Measurements from ENCODE around the gene KRTAP4-2. TPM values are rescaled to one million over a fixed set of nuclear protein-coding genes. Genes with fewer than 3 reads are reported as not detected.
"Not testable (repeated sequence)": the region's sequence is repeated elsewhere in the genome, so short reads cannot be mapped to it uniquely, and the experiment has no call there.

Gene KRTAP4-2
- total and polyA plus RNA-seq, 5 donors from 2014 or later = not detected

DNA sequence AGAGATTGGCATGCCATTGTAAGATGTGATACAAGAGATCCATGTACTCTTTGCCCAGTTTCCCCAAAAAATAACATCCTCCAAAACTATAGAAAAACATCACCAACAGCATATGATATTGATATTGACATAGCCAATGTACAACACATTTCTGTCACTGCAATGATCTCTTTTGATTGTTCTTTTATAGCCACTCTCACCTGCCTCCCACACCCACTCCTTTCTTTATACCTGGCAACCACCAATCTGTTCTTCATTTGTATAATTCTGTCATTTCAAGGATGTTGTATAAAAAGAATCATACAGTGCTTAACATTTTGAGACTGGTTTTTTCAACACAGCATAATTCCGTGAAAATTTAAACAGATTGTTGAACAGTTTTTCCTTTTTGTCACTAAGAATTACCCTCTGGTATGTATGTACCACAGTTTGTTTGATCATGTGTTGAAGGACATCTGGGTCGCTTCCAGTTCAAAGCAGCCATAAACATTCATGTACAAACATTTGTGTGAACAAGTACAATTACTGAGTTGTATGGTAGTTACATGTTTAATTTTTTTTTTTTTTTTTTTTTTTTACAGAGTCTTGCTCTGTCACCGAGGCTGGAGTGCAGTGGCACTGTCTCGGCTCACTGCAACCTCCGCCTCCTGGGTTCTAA is 21.5 kb upstream of the KRTAP4-2 start:
- Mint-ChIP-seq H3K4me1 (no peaks in the 10 kb centered on the region), H3K36me3 (no peaks in the 10 kb centered on the region), H3K27ac (no peak overlapping the region), H3K4me3 (no peak overlapping the region), H3K27me3 (no peaks in the 10 kb centered on the region), H3K9me3 (peaks cover 0 to 4% (median 0%) of the 10 kb centered on the region in 7 donors)
- no peak for ATAC-seq (ENCODE audit: low read depth in 2 of 2)
- Histone ChIP-seq H3K27me3 (ENCODE audit: control insufficient read depth, insufficient read depth, low read length) (no peaks in the 10 kb centered on the region), H3K9me3 (ENCODE audit: control insufficient read depth in 2 of 2, low read length in 2 of 2) (no peaks in the 10 kb centered on the region), H3K4me1 (ENCODE audit: control insufficient read depth, insufficient read depth, low read length, poor library complexity, severe bottlenecking) (no peaks in the 10 kb centered on the region), H3K36me3 (ENCODE audit: control insufficient read depth, insufficient read depth, low read length) (no peaks in the 10 kb centered on the region), H3K27ac (ENCODE audit: insufficient read depth, low read length, poor library complexity, severe bottlenecking) (no peak overlapping the region), H3K4me3 (ENCODE audit: low read depth, low read length) (no peak overlapping the region)
- no peak for DNase-seq

GRCh38 chr17:41196068-41196467 is 18.0 kb upstream of the KRTAP4-2 start:
- ATAC-seq (ENCODE audit: low read depth in 2 of 2) (no peak), DNase-seq (no peak)
- H3K9me3 Mint-ChIP-seq = peaks cover 0 to 8% (median 0%) of the 10 kb centered on the region in 7 donors
- no peaks in the 10 kb centered on the region for H3K4me1 Mint-ChIP-seq
- H3K27ac Mint-ChIP-seq = no peak overlapping the region
- Histone ChIP-seq H3K27me3 (ENCODE audit: control insufficient read depth, insufficient read depth, low read length) (peaks cover 5% of the 10 kb centered on the region), H3K4me1 (ENCODE audit: control insufficient read depth, insufficient read depth, low read length, poor library complexity, severe bottlenecking) (no peaks in the 10 kb centered on the region), H3K9me3 (ENCODE audit: control insufficient read depth in 2 of 2, low read length in 2 of 2) (no peaks in the 10 kb centered on the region), H3K4me3 (ENCODE audit: low read depth, low read length) (no peak overlapping the region), H3K27ac (ENCODE audit: insufficient read depth, low read length, poor library complexity, severe bottlenecking) (no peak overlapping the region), H3K36me3 (ENCODE audit: control insufficient read depth, insufficient read depth, low read length) (no peaks in the 10 kb centered on the region)
- no peaks in the 10 kb centered on the region for H3K36me3 Mint-ChIP-seq
- H3K4me3 Mint-ChIP-seq = no peak overlapping the region
- H3K27me3 Mint-ChIP-seq = peaks cover 11% of the 10 kb centered on the region

GRCh38 chr17:41190328-41190727 is 12.3 kb upstream of the KRTAP4-2 start:
- H3K4me3 Mint-ChIP-seq = no peak overlapping the region
- ATAC-seq (ENCODE audit: low read depth in 2 of 2) = no peak

GRCh38 chr17:41189837-41190318 is 11.9 kb upstream of the KRTAP4-2 start, which contains the start of gene KRTAP9-1:
KRTAP9-1 (plus strand) TSS chr17:41189887; CDS start chr17:41189887, 0 bp downstream.
- H3K4me3 Mint-ChIP-seq; H3K4me3 ChIP-seq (ENCODE audit: low read depth, low read length); H3K27ac ChIP-seq (ENCODE audit: insufficient read depth, low read length, poor library complexity, severe bottlenecking); H3K36me3 Mint-ChIP-seq; ATAC-seq (ENCODE audit: low read depth in 2 of 2); H3K4me1 ChIP-seq (ENCODE audit: control insufficient read depth, insufficient read depth, low read length, poor library complexity, severe bottlenecking); H3K36me3 ChIP-seq (ENCODE audit: control insufficient read depth, insufficient read depth, low read length); H3K4me1 Mint-ChIP-seq; H3K9me3 ChIP-seq (ENCODE audit: control insufficient read depth in 2 of 2, low read length in 2 of 2); DNase-seq; H3K9me3 Mint-ChIP-seq: not testable (repeated sequence)
- peak within 1 kb of the TSS in 1 of 3 donors; percentile 48 for H3K27ac Mint-ChIP-seq
- peaks cover 15% of the 10 kb centered on the region for H3K27me3 ChIP-seq (ENCODE audit: control insufficient read depth, insufficient read depth, low read length)
- H3K27me3 Mint-ChIP-seq = peaks cover 24% of the 10 kb centered on the region

More at GRCh38 chr17:41190328-41190727, 12.3 kb upstream of the KRTAP4-2 start:
- Mint-ChIP-seq H3K36me3 (no peaks in the 10 kb centered on the region), H3K9me3 (peaks cover 0 to 3% (median 0%) of the 10 kb centered on the region in 7 donors), H3K27ac (no peak overlapping the region), H3K4me1 (no peaks in the 10 kb centered on the region), H3K27me3 (peaks cover 24% of the 10 kb centered on the region)
- H3K27ac ChIP-seq (ENCODE audit: insufficient read depth, low read length, poor library complexity, severe bottlenecking) = no peak overlapping the region
- H3K4me3 ChIP-seq (ENCODE audit: low read depth, low read length) = no peak overlapping the region
- H3K36me3 ChIP-seq (ENCODE audit: control insufficient read depth, insufficient read depth, low read length) = no peaks in the 10 kb centered on the region
- H3K4me1 ChIP-seq (ENCODE audit: control insufficient read depth, insufficient read depth, low read length, poor library complexity, severe bottlenecking) = no peaks in the 10 kb centered on the region
- no peaks in the 10 kb centered on the region for H3K9me3 ChIP-seq (ENCODE audit: control insufficient read depth in 2 of 2, low read length in 2 of 2)
- peaks cover 15% of the 10 kb centered on the region for H3K27me3 ChIP-seq (ENCODE audit: control insufficient read depth, insufficient read depth, low read length)
- no peak for DNase-seq

- H3K4me3 ChIP-seq (ENCODE audit: low read depth, low read length) = no peak overlapping the region
- Mint-ChIP-seq H3K4me3 (no peak overlapping the region), H3K27ac (no peak overlapping the region), H3K36me3 (no peaks in the 10 kb centered on the region), H3K4me1 (no peaks in the 10 kb centered on the region), H3K27me3 (peaks cover 30% of the 10 kb centered on the region), H3K9me3 (peaks cover 0 to 2% (median 0%) of the 10 kb centered on the region in 7 donors)
- no peak overlapping the region for H3K27ac ChIP-seq (ENCODE audit: insufficient read depth, low read length, poor library complexity, severe bottlenecking)
- peaks cover 13% of the 10 kb centered on the region for H3K27me3 ChIP-seq (ENCODE audit: control insufficient read depth, insufficient read depth, low read length)
- H3K4me1 ChIP-seq (ENCODE audit: control insufficient read depth, insufficient read depth, low read length, poor library complexity, severe bottlenecking) = no peaks in the 10 kb centered on the region
- no peaks in the 10 kb centered on the region for H3K9me3 ChIP-seq (ENCODE audit: control insufficient read depth in 2 of 2, low read length in 2 of 2)
- DNase-seq = no peak
- H3K36me3 ChIP-seq (ENCODE audit: control insufficient read depth, insufficient read depth, low read length) = no peaks in the 10 kb centered on the region
- ATAC-seq (ENCODE audit: low read depth in 2 of 2) = no peak
Measured at GRCh38 chr17:41186872-41187271, 8.9 kb upstream of the KRTAP4-2 start.

GRCh38 chr17:41185001-41185400 is 7.0 kb upstream of the KRTAP4-2 start:
- ATAC-seq (ENCODE audit: low read depth in 2 of 2) (no peak), DNase-seq (no peak)
- Mint-ChIP-seq H3K4me1 (no peaks in the 10 kb centered on the region), H3K27me3 (peaks cover 15% of the 10 kb centered on the region), H3K36me3 (no peaks in the 10 kb centered on the region), H3K27ac (no peak overlapping the region), H3K4me3 (no peak overlapping the region), H3K9me3 (peaks cover 0 to 1% (median 0%) of the 10 kb centered on the region in 7 donors)
- Histone ChIP-seq H3K4me1 (ENCODE audit: control insufficient read depth, insufficient read depth, low read length, poor library complexity, severe bottlenecking) (no peaks in the 10 kb centered on the region), H3K9me3 (ENCODE audit: control insufficient read depth in 2 of 2, low read length in 2 of 2) (no peaks in the 10 kb centered on the region), H3K36me3 (ENCODE audit: control insufficient read depth, insufficient read depth, low read length) (no peaks in the 10 kb centered on the region), H3K4me3 (ENCODE audit: low read depth, low read length) (no peak overlapping the region), H3K27me3 (ENCODE audit: control insufficient read depth, insufficient read depth, low read length) (peaks cover 6% of the 10 kb centered on the region), H3K27ac (ENCODE audit: insufficient read depth, low read length, poor library complexity, severe bottlenecking) (no peak overlapping the region)

DNA sequence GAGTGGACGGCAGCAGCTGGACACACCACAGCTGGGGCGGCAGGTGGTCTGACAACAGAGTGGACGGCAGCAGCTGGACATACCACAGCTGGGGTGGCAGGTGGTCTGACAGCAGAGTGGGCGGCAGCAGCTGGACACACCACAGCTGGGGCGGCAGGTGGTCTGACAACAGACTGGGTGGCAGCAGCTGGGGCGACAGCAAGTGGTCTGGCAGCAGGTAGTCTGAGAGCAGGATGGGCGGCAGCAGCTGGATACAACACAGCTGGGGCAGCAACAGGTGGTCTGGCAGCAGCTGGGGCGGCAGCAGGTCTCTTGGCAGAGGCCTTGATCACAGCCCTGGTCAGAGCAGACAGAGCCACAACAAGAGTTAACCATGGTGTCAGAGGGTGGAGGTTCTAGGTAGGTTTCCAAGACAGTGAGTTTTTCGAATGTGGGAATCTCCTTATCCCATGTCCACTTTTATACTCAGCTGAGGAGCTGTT is 6.5 kb upstream of the KRTAP4-2 start, which contains the start of gene KRTAP4-1:
TSS of gene KRTAP4-1 (minus strand) at position 432 of the 482 bp plus-strand sequence. CDS start at position 375, 57 bp downstream.
- no peaks in the 10 kb centered on the region for H3K4me1 Mint-ChIP-seq
- no peaks in the 10 kb centered on the region for H3K4me1 ChIP-seq (ENCODE audit: control insufficient read depth, insufficient read depth, low read length, poor library complexity, severe bottlenecking)
- H3K4me3 ChIP-seq (ENCODE audit: low read depth, low read length) = no peak within 1 kb of the TSS
- peaks cover 0 to 1% (median 0%) of the 10 kb centered on the region in 7 donors for H3K9me3 Mint-ChIP-seq
- no peak for DNase-seq
- no peaks in the 10 kb centered on the region for H3K36me3 ChIP-seq (ENCODE audit: control insufficient read depth, insufficient read depth, low read length)
- H3K4me3 Mint-ChIP-seq = no peak within 1 kb of the TSS
- H3K27ac Mint-ChIP-seq = no peak within 1 kb of the TSS
- H3K9me3 ChIP-seq (ENCODE audit: control insufficient read depth in 2 of 2, low read length in 2 of 2) = no peaks in the 10 kb centered on the region
- H3K36me3 Mint-ChIP-seq = no peaks in the 10 kb centered on the region
- H3K27me3 ChIP-seq (ENCODE audit: control insufficient read depth, insufficient read depth, low read length) = peaks cover 6% of the 10 kb centered on the region
- ATAC-seq (ENCODE audit: low read depth in 2 of 2) = no peak
- no peak within 1 kb of the TSS for H3K27ac ChIP-seq (ENCODE audit: insufficient read depth, low read length, poor library complexity, severe bottlenecking)
- H3K27me3 Mint-ChIP-seq = peaks cover 19% of the 10 kb centered on the region

Measured in CD4-positive, CD25-positive, alpha-beta regulatory T cell (primary cell).